HepG2 (cell line): ENCODE results near the gene VEZT. TPM values are rescaled to one million over a fixed set of nuclear protein-coding genes. Genes with fewer than 3 reads are reported as not detected.
A peak's percentile ranks its signal among the peaks of the same experiment; 100 is the strongest.

Experiments
- ATAC-seq: fragments of 200-7000 bp; cut with Tn5 transposase; 3 replicates; pipeline ENCODE4 v1.9.1; 2020; ENCODE audit warnings: mild to moderate bottlenecking, moderate library complexity
- BruUV-seq: library from RNA; stranded (reverse); fragments of 400-500 nt; replicated peaks from 2 replicates; lab custom pipeline; 2021; lab: Mats Ljungman, UMichigan
- CTCF ChIA-PET: fragments of 300-600 bp; formaldehyde crosslinking; extraction: SDS; loops from one replicate; lab custom pipeline; 2021; ENCODE audit warnings: low total read pairs, inconsistent platforms, low intra/inter-chr PET ratio; lab: Yijun Ruan, JAX
- POLR2A ChIA-PET: fragments of 350-600 bp; sonication (Branson Sonifier 250); formaldehyde crosslinking; loops from one replicate; lab custom pipeline; 2020; ENCODE audit warnings: antibody characterized with exemption, inconsistent platforms; lab: Yijun Ruan, JAX
- DNase-seq: peaks from one replicate; pipeline ENCODE4 v3.0.0-alpha.2; 2015; ENCODE audit warnings: low spot score
- FAIRE-seq: peaks from 3 replicates; lab custom pipeline; 2011; peaks lifted over from hg19 to GRCh38; lab: Jason Lieb, UNC
- H2AFZ ChIP-seq: one replicate; pipeline ENCODE4 v1.6.1; 2011; ENCODE audit warnings: low read length, inconsistent platforms
- H3K27ac ChIP-seq: fragments of 300-600 bp; 3 replicates; pipeline ENCODE4 v1.8.0; 2011; ENCODE audit warnings: mixed run types, mild to moderate bottlenecking, mixed read lengths, low read length, inconsistent platforms; ENCODE audit not compliant: insufficient read depth; ENCODE audit errors: extremely low read length
- H3K27me3 ChIP-seq, 2 experiments: fragments of 200-600 bp in 1 of 2; 2 replicates in 1 of 2; 3 replicates in 1 of 2; pipeline versions ENCODE4 v1.6.0 to v1.8.0; 2011; ENCODE audit warnings: low read length in 2 of 2, mild to moderate bottlenecking in 2 of 2, moderate library complexity in 2 of 2, inconsistent platforms in 1 of 2; ENCODE audit not compliant: insufficient read depth in 2 of 2, control insufficient read depth in 1 of 2
- H3K36me3 ChIP-seq, 2 experiments: fragments of 200-600 bp in 1 of 2; replicated peaks in 1 of 2; 2 replicates in 1 of 2; 3 replicates in 1 of 2; pipeline versions ENCODE4 v1.5.1 to v1.8.0; 2011; ENCODE audit warnings: low read length in 2 of 2, inconsistent platforms in 1 of 2; ENCODE audit not compliant: insufficient read depth in 2 of 2, control insufficient read depth in 1 of 2
- H3K4me1 ChIP-seq: 2 replicates; pipeline ENCODE4 v1.5.1; 2012; ENCODE audit warnings: low read length, inconsistent platforms; ENCODE audit not compliant: insufficient read depth
- H3K4me2 ChIP-seq: 2 replicates; pipeline ENCODE4 v1.6.0; 2011; ENCODE audit warnings: low read depth, low read length, inconsistent platforms
- H3K4me3 ChIP-seq, 3 experiments: fragments of 200-600 bp in 1 of 3; sonication (generic), shearing (Covaris generic) in 1 of 3; replicated peaks in 1 of 3; 2 replicates each; pipeline ENCODE4 v1.5.1; 2011 to 2016; ENCODE audit warnings: low read length in 3 of 3, inconsistent platforms in 2 of 3, low read depth in 2 of 3, mild to moderate bottlenecking in 2 of 3, control low read depth in 1 of 3, mixed read lengths in 1 of 3; ENCODE audit not compliant: insufficient read depth in 1 of 3
- H3K79me2 ChIP-seq: one replicate; pipeline ENCODE4 v1.6.1; 2011; ENCODE audit warnings: low read length, inconsistent platforms; ENCODE audit not compliant: insufficient read depth
- H3K9ac ChIP-seq: 2 replicates; pipeline ENCODE4 v1.6.0; 2011; ENCODE audit warnings: mild to moderate bottlenecking, low read depth, low read length, inconsistent platforms; ENCODE audit not compliant: insufficient read depth
- H3K9me3 ChIP-seq: 2 replicates; pipeline ENCODE4 v1.5.1; 2012; ENCODE audit warnings: mild to moderate bottlenecking, low read length
- H4K20me1 ChIP-seq: 2 replicates; pipeline ENCODE4 v1.6.0; 2011; ENCODE audit warnings: inconsistent platforms, mild to moderate bottlenecking, low read length, moderate library complexity; ENCODE audit not compliant: insufficient read depth
- ARHGAP35 ChIP-seq: sonication (generic); formaldehyde crosslinking; IDR thresholded peaks from 2 replicates; pipeline ENCODE4 v1.9.0; 2022; ENCODE audit warnings: mild to moderate bottlenecking, inconsistent platforms, moderate library complexity, missing genetic modification reagents, borderline replicate concordance
- ARNT2 ChIP-seq: sonication (generic); formaldehyde crosslinking; IDR thresholded peaks from 2 replicates; pipeline ENCODE4 v1.8.0; 2022; ENCODE audit warnings: mild to moderate bottlenecking, low read depth, missing genetic modification reagents, moderate library complexity
- CCDC6 ChIP-seq: sonication (generic); formaldehyde crosslinking; IDR thresholded peaks from 2 replicates; pipeline ENCODE4 v1.8.1; 2022; ENCODE audit warnings: mild to moderate bottlenecking, missing genetic modification reagents, moderate library complexity
- CEBPG ChIP-seq: IDR thresholded peaks from 2 replicates; pipeline ENCODE4 v1.6.1; 2016
- GTF2F1 ChIP-seq: fragments of 150-350 bp; IDR thresholded peaks from 2 replicates; pipeline ENCODE4 v1.6.1; 2014; ENCODE audit warnings: low read length
- HNRNPK ChIP-seq: fragments of 200-400 bp; formaldehyde crosslinking; IDR thresholded peaks from 2 replicates; pipeline ENCODE4 v1.6.1; 2018; ENCODE audit warnings: low read length, low read depth, moderate library complexity, mild to moderate bottlenecking; ENCODE audit not compliant: poor library complexity, severe bottlenecking
- KAT2B ChIP-seq: fragments of 150-350 bp; IDR thresholded peaks from 2 replicates; pipeline ENCODE4 v1.6.1; 2014; ENCODE audit warnings: low read depth, low read length, borderline replicate concordance
- KAT8 ChIP-seq: IDR thresholded peaks from 2 replicates; pipeline ENCODE4 v1.6.1; 2016; ENCODE audit warnings: missing genetic modification reagents, missing compliant biosample characterization
- NPAS2 ChIP-seq: sonication (generic); formaldehyde crosslinking; IDR thresholded peaks from 2 replicates; pipeline ENCODE4 v1.8.0; 2022; ENCODE audit warnings: mild to moderate bottlenecking, missing genetic modification reagents, borderline replicate concordance
- PCBP1 ChIP-seq: fragments of 200-400 bp; formaldehyde crosslinking; IDR thresholded peaks from 2 replicates; pipeline ENCODE4 v1.6.1; 2017; ENCODE audit warnings: mild to moderate bottlenecking, low read depth, low read length, borderline replicate concordance
- SIN3A ChIP-seq: IDR thresholded peaks from 2 replicates; pipeline ENCODE4 v1.6.1; 2011; ENCODE audit warnings: low read depth, mild to moderate bottlenecking, control low read depth, low read length, borderline replicate concordance
- SIX1 ChIP-seq: sonication (generic); formaldehyde crosslinking; IDR thresholded peaks from 2 replicates; pipeline ENCODE4 v1.4.0; 2020; ENCODE audit warnings: missing genetic modification reagents, borderline replicate concordance
- SOX5 ChIP-seq: IDR thresholded peaks from 2 replicates; pipeline ENCODE4 v1.6.1; 2016; ENCODE audit warnings: borderline replicate concordance
- SP1 ChIP-seq, 2 experiments: fragments of 450-650 bp in 1 of 2; sonication (generic) in 1 of 2; formaldehyde crosslinking in 1 of 2; IDR thresholded peaks; 2 replicates each; pipeline versions ENCODE4 v1.4.0 to v1.6.1; 2016 to 2020; ENCODE audit warnings: missing genetic modification reagents in 1 of 2
- TFE3 ChIP-seq: IDR thresholded peaks from 2 replicates; pipeline ENCODE4 v1.6.1; 2016
- ZFP36 ChIP-seq: fragments of 150-350 bp; IDR thresholded peaks from 2 replicates; pipeline ENCODE4 v1.6.1; 2018; ENCODE audit warnings: borderline replicate concordance, low read length, low read depth; ENCODE audit not compliant: partially characterized antibody
- ZNF614 ChIP-seq: IDR thresholded peaks from 2 replicates; pipeline ENCODE4 v1.6.1; 2018; ENCODE audit warnings: missing biosample characterization, missing genetic modification reagents, inconsistent platforms, borderline replicate concordance
- ZNF639 ChIP-seq: conservative IDR thresholded peaks from 2 replicates; pipeline ENCODE4 v1.6.1; 2018; ENCODE audit warnings: missing genetic modification reagents
- ZNF782 ChIP-seq: sonication (generic); formaldehyde crosslinking; IDR thresholded peaks from 2 replicates; pipeline ENCODE4 v1.4.0; 2020; ENCODE audit warnings: missing genetic modification reagents, mild to moderate bottlenecking, borderline replicate concordance
- WGBS: methylation state at CpG from one replicate; pipeline ENCODE4 v1.1.6; 2017; ENCODE audit warnings: low lambda C conversion rate; 5-methylcytosine and 5-hydroxymethylcytosine counted together
- in situ Hi-C: cut with HindIII; loops from 2 replicates; pipeline ENCODE4 v1.10.0; 2017; ENCODE audit warnings: low pct_unique_long_range_greater_than_20kb; ENCODE audit not compliant: extremely low pct_ligation_motif_present
- intact Hi-C: fragments of 100-400 bp; cut with micrococcal nuclease; formaldehyde crosslinking; loops from one replicate; pipeline ENCODE4 v1.10.0; 2022; ENCODE audit not compliant: unreplicated experiment
- polyA plus RNA-seq, 8 experiments: library from polyadenylated mRNA; depleted of rRNA in 3 of 8; stranded (reverse) in 7 of 8; unstranded in 1 of 8; fragments of >200 nt; fragmentation: Illumina TruSeq in 4 of 8; extraction: Trizol in 4 of 8; gene quantifications; 2 replicates each; pipeline versions ENCODE4 v1.2.1 to v1.2.3, GENCODE V29; 2011 to 2016; ENCODE audit warnings: low read depth in 4 of 8, missing spikeins in 1 of 8, mixed read lengths in 1 of 8; ENCODE audit not compliant: insufficient read depth in 1 of 8
- total RNA-seq, 5 experiments: library from RNA; depleted of rRNA; stranded (reverse); fragments of >200 nt; fragmentation: Illumina TruSeq; extraction: Trizol; gene quantifications; 2 replicates each; pipeline ENCODE4 v1.2.3, GENCODE V29; 2016; ENCODE audit warnings: low read depth in 1 of 5
- TF ChIP-seq, protein P1 (sequence below): sonication (generic); formaldehyde crosslinking; IDR thresholded peaks from 2 replicates; pipeline ENCODE4 v1.5.1; 2020; ENCODE audit warnings: missing genetic modification reagents, mild to moderate bottlenecking, borderline replicate concordance
- TF ChIP-seq, protein P2 (sequence below): sonication (generic); formaldehyde crosslinking; IDR thresholded peaks from 2 replicates; pipeline ENCODE4 v1.8.1; 2023; ENCODE audit warnings: mild to moderate bottlenecking, missing genetic modification reagents

The VEZT gene
- total and polyA plus RNA-seq, 2 of the 13 experiments (the other 11 are each of a cell fraction or from before 2014, with no cell fraction given): 35.5 to 51.6 TPM

GRCh38 chr12:95169368-95169767 is 48.2 kb upstream of the VEZT start:
- H3K79me2 ChIP-seq: no peaks in the 10 kb centered on the region
- H3K27me3 ChIP-seq: no peaks in the 10 kb centered on the region
- intact Hi-C loops (no loop called here), in situ Hi-C loops (no loop called here)
- ChIA-PET POLR2A (no interaction called here), CTCF (no interaction called here)
- DNase-seq: peak; percentile 80
- no TSS peak for BruUV-seq
- no peak overlapping the region for H3K9ac ChIP-seq
- peak; percentile 98 for ATAC-seq
- no peaks in the 10 kb centered on the region for H3K9me3 ChIP-seq
- peaks cover 26% of the 10 kb centered on the region for H3K4me1 ChIP-seq
- peaks cover 0 to 1% of the 10 kb centered on the region in 2 experiments; a peak in 1 of 5 replicates for H3K36me3 ChIP-seq
- H4K20me1 ChIP-seq: no peaks in the 10 kb centered on the region
- H3K27ac ChIP-seq: no peak overlapping the region
- FAIRE-seq: no peak
- no peak overlapping the region for H2AFZ ChIP-seq
- no peak overlapping the region for H3K4me2 ChIP-seq
- 45% methylated on average over 4 of the region's 4 CpGs for WGBS
- H3K4me3 ChIP-seq: no peak overlapping the region
- TF ChIP-seq SIX1 (CRISPR knock-in tag): no peak
- no peak for TF ChIP-seq ARHGAP35 (CRISPR knock-in tag)
- TF ChIP-seq SIN3A: no peak
- peak; percentile 26; the same call in 1 of the 2 replicates for TF ChIP-seq KAT8 (CRISPR knock-in tag)
- TF ChIP-seq SOX5 (CRISPR knock-in tag): peak; percentile 28; the same call in 1 of the 2 replicates
- TF ChIP-seq GTF2F1: no peak
- TF ChIP-seq HNRNPK: no peak
- no peak for TF ChIP-seq PCBP1
- TF ChIP-seq ARNT2 (CRISPR knock-in tag): no peak
- TF ChIP-seq TFE3: no peak
- TF ChIP-seq, protein P1, sequence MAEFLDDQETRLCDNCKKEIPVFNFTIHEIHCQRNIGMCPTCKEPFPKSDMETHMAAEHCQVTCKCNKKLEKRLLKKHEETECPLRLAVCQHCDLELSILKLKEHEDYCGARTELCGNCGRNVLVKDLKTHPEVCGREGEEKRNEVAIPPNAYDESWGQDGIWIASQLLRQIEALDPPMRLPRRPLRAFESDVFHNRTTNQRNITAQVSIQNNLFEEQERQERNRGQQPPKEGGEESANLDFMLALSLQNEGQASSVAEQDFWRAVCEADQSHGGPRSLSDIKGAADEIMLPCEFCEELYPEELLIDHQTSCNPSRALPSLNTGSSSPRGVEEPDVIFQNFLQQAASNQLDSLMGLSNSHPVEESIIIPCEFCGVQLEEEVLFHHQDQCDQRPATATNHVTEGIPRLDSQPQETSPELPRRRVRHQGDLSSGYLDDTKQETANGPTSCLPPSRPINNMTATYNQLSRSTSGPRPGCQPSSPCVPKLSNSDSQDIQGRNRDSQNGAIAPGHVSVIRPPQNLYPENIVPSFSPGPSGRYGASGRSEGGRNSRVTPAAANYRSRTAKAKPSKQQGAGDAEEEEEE (CRISPR knock-in tag): no peak
- TF ChIP-seq, protein P2, sequence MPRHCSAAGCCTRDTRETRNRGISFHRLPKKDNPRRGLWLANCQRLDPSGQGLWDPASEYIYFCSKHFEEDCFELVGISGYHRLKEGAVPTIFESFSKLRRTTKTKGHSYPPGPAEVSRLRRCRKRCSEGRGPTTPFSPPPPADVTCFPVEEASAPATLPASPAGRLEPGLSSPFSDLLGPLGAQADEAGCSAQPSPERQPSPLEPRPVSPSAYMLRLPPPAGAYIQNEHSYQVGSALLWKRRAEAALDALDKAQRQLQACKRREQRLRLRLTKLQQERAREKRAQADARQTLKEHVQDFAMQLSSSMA (CRISPR knock-in tag): no peak
- TF ChIP-seq ZNF639 (CRISPR knock-in tag): no peak
- TF ChIP-seq ZNF614: 0 out of 2 replicates have a peak, but pooled peaks have one; percentile 41
- TF ChIP-seq SP1 (IDR thresholded peaks at IDR 0.05): no peak
- no peak for TF ChIP-seq SP1 (CRISPR knock-in tag; IDR thresholded peaks at IDR 0.05)
- no peak for TF ChIP-seq ZNF782 (CRISPR knock-in tag)
- TF ChIP-seq NPAS2 (CRISPR knock-in tag): no peak
- TF ChIP-seq CEBPG (CRISPR knock-in tag): 0 out of 2 replicates have a peak, but pooled peaks have one; percentile 13
- no peak for TF ChIP-seq ZFP36
- TF ChIP-seq KAT2B: no peak
- TF ChIP-seq CCDC6 (CRISPR knock-in tag): no peak
